ENCODE results near the gene CDR2L.

CDR2L gene

DNA sequence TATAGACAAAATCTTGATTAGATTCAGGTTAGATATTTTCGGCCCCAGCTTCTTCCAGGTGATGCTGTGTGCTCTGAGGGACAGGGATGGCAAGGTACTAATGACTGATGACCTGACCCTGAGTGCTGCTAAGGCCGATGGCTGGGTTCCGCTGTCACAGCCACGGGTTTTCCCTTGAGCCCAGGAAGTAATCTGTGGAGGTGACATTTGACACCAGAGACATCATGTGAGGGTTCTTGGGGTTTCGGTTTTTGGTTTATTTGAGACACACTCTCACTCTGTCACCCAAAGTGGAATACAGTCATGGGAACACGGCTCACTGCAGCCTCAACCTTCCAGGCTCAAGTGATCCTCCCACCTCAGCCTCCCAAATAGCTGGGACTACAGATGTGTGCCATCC, 41.9 kb upstream of the CDR2L start:
- no peaks in the 10 kb centered on the region for H3K27me3 ChIP-seq (replicated peaks; ENCODE audit: control insufficient read depth, insufficient read depth, low read length)
- TF ChIP-seq, protein P1, sequence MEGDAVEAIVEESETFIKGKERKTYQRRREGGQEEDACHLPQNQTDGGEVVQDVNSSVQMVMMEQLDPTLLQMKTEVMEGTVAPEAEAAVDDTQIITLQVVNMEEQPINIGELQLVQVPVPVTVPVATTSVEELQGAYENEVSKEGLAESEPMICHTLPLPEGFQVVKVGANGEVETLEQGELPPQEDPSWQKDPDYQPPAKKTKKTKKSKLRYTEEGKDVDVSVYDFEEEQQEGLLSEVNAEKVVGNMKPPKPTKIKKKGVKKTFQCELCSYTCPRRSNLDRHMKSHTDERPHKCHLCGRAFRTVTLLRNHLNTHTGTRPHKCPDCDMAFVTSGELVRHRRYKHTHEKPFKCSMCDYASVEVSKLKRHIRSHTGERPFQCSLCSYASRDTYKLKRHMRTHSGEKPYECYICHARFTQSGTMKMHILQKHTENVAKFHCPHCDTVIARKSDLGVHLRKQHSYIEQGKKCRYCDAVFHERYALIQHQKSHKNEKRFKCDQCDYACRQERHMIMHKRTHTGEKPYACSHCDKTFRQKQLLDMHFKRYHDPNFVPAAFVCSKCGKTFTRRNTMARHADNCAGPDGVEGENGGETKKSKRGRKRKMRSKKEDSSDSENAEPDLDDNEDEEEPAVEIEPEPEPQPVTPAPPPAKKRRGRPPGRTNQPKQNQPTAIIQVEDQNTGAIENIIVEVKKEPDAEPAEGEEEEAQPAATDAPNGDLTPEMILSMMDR (IDR thresholded peaks at IDR 0.05; ENCODE audit: insufficient read depth, low read length, poor library complexity, severe bottlenecking), result no peak

DNA sequence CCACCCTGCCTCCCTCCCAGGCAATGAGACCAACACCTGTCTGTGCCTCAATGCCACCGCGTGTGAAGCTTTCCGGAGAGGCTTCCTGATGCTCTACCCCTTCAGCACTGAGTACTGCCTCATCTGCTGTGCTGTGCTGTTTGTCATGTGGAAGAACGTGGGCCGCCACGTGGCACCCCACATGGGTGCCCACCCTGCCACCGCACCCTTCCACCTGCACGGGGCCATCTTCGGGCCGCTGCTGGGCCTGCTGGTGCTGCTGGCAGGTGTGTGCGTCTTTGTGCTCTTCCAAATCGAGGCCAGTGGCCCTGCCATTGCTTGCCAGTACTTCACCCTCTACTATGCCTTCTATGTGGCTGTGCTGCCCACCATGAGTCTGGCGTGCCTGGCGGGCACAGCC, 40.8 kb upstream of the CDR2L start:
- H3K4me3 ChIP-seq (replicated peaks; ENCODE audit: low read depth, low read length), result no peak overlapping the region
- H3K27me3 ChIP-seq (replicated peaks; ENCODE audit: control insufficient read depth, insufficient read depth, low read length), result no peaks in the 10 kb centered on the region
- no peak for DNase-seq (ENCODE audit: extremely low read depth, insufficient read length)
- TF ChIP-seq, protein P1 (IDR thresholded peaks at IDR 0.05; ENCODE audit: insufficient read depth, low read length, poor library complexity, severe bottlenecking), result no peak
- no peaks in the 10 kb centered on the region for H3K36me3 ChIP-seq (ENCODE audit: control insufficient read depth, insufficient read depth, low read length)

More for the DNA sequence above, 41.9 kb upstream of the CDR2L start:
- Histone ChIP-seq H3K4me3 (replicated peaks; ENCODE audit: low read depth, low read length) (no peak overlapping the region), H3K36me3 (ENCODE audit: control insufficient read depth, insufficient read depth, low read length) (no peaks in the 10 kb centered on the region)
- DNase-seq (ENCODE audit: extremely low read depth, insufficient read length), result peak; percentile 49

DNA sequence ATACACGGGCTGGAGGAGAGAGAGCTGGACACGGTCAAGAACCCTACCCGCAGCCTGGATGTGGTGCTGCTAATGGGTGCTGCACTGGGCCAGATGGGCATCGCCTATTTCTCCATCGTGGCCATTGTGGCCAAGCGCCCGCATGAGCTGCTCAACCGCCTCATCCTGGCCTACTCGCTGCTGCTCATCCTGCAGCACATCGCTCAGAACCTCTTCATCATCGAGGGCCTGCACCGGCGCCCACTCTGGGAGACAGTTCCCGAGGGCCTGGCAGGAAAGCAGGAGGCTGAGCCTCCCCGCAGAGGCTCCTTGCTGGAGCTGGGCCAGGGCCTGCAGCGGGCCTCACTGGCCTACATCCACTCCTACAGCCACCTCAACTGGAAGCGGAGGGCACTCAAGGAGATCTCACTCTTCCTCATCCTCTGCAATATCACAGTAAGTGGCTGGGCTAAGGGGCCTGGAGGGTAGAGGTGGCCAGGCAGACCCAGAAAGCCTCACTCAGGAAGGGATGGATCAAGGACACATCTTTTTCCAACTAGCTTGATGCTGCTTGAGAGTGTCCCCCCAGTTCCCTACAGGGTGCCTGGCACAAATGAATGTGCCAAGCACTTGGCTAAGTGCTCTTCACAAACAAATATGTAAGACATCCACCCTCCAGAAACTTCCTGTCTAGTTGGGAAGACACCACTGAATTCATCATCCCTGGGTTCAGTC, 40.2 kb upstream of the CDR2L start:
- Histone ChIP-seq H3K36me3 (ENCODE audit: control insufficient read depth, insufficient read depth, low read length) (no peaks in the 10 kb centered on the region), H3K4me3 (replicated peaks; ENCODE audit: low read depth, low read length) (no peak overlapping the region), H3K27me3 (replicated peaks; ENCODE audit: control insufficient read depth, insufficient read depth, low read length) (no peaks in the 10 kb centered on the region)
- DNase-seq (ENCODE audit: extremely low read depth, insufficient read length), result no peak
- TF ChIP-seq, protein P1 (IDR thresholded peaks at IDR 0.05; ENCODE audit: insufficient read depth, low read length, poor library complexity, severe bottlenecking), result no peak

DNA sequence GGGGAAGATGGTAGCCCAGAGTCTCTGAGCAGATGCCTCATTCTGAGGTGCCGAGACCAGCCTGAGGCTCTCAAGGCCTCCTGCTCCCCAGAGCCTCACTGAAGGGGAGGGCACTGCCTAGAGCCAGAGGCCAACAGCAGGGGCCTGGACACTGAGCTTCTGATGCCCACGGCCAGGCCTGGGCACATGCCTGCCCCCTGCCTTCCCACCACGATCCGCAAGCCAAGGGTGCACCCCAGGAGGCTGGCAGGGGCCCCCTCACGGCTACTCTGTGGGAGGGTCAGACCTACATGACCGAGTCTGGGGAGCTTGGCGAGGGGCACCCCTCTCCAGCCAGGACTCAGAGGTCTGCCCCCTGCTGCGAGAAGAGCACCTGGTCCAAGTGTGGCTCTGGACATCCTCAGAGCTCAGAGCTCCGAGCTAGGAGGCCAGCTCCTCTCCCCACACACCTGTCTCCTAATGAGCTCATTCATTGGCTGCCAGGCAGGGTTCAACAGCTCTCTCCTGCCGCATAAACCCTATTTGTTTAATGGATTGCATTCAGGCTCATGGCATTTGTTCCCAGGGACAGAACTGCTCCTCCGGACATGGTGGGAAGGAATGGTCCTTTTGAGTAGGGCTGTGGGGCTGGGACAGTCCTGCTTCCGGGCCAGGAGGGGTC, 37.8 kb upstream of the CDR2L start:
- TF ChIP-seq, protein P1 (IDR thresholded peaks at IDR 0.05; ENCODE audit: insufficient read depth, low read length, poor library complexity, severe bottlenecking), result no peak
- H3K27me3 ChIP-seq (replicated peaks; ENCODE audit: control insufficient read depth, insufficient read depth, low read length), result no peaks in the 10 kb centered on the region
- no peak overlapping the region for H3K4me3 ChIP-seq (replicated peaks; ENCODE audit: low read depth, low read length)
- no peaks in the 10 kb centered on the region for H3K36me3 ChIP-seq (ENCODE audit: control insufficient read depth, insufficient read depth, low read length)
- DNase-seq (ENCODE audit: extremely low read depth, insufficient read length), result no peak

DNA sequence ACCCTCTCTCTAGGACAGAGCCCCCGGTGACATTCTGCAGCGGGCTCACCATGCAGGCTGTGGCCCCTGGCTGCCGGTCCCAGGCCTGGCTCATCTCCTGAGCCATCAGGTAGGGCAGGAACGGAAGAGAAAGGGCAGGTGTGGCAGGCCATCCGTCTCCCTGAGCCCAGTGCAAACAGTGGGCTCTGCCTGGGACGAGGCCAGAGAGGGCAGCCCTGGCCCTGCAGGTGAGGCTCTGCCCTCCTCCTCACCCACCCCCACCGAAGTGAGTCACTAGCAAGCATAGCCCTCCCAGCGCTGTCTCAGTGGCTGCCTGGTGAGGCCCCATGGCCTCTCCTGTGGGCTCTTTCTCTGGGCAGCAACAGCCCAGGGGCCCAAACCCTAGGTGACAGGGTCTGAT, 37.2 kb upstream of the CDR2L start:
- Histone ChIP-seq H3K36me3 (ENCODE audit: control insufficient read depth, insufficient read depth, low read length) (no peaks in the 10 kb centered on the region), H3K27me3 (replicated peaks; ENCODE audit: control insufficient read depth, insufficient read depth, low read length) (no peaks in the 10 kb centered on the region), H3K4me3 (replicated peaks; ENCODE audit: low read depth, low read length) (no peak overlapping the region)
- TF ChIP-seq, protein P1 (IDR thresholded peaks at IDR 0.05; ENCODE audit: insufficient read depth, low read length, poor library complexity, severe bottlenecking), result no peak
- no peak for DNase-seq (ENCODE audit: extremely low read depth, insufficient read length)

Data from GM06990 (cell line).